ENCODE results near the gene EMP2.
"Not testable (repeated sequence)": the region's sequence is repeated elsewhere in the genome, so short reads cannot be mapped to it uniquely, and the experiment has no call there.

EMP2 gene

GRCh38 chr16:10552281-10552680 lies 28.1 kb downstream of the EMP2 start:
- DNase-seq (ENCODE audit: low spot score), result no peak

DNA sequence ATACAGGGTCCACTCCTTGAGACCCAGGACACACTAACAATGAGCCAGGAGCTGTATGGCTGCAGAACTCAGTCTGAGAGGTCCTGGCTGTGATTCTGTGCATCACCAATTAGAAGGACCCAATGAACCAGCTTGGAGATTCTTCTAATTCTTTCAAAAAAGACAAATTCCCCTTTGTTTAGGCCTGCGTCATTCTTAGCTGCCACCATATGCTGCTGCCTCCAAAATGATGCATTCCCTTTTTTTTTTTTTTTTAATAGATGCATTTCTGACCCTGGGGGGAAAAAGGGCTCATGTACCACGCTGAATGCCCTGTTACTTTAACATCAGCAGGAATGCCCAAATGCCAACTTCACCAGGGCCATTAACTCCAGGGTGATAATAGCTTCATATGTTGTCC lies 28.5 kb downstream of the EMP2 start:
- DNase-seq (ENCODE audit: low spot score), result no peak

GRCh38 chr16:10548404-10548803 lies 32.0 kb downstream of the EMP2 start:
- no peak for DNase-seq (ENCODE audit: low spot score)

GRCh38 chr16:10547708-10548107 lies 32.7 kb downstream of the EMP2 start:
- no peak for DNase-seq (ENCODE audit: low spot score)

DNA sequence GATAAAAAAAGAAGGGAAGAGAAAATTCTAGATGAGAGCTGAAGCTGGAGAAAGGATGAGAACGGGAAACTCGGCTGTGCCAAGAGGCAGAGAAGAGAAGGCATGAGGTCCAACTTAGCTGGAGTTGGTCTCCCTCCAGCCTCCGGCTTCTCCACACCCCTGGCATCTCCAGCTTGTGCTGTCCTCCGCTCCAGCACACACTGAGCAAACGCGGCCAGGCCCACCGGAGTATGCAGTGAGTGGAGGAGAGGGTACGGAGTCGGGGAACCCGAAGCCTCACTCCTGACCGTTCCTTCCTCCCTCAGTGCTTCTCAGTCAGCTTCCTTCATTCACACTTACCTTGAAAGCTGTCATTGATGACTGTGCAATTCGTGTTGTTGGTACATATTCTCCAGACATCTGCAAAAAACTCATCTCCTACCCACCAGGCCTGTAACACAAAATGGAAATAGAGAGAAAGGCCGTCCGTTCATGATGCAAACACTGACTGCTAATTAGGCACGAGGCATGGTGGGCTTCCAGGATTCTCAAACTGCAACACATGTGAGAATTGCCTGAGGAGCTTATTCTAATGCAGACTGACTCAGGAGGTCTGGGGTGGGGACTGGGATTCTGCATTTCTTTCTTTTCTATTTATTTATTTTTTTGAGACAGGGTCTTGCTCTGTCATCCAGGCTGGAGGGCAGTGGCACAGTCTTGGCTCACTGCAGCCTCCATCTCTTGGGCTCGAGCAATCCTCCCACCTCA lies 37.0 kb downstream of the EMP2 start:
- no peak for DNase-seq (ENCODE audit: low spot score)

DNA sequence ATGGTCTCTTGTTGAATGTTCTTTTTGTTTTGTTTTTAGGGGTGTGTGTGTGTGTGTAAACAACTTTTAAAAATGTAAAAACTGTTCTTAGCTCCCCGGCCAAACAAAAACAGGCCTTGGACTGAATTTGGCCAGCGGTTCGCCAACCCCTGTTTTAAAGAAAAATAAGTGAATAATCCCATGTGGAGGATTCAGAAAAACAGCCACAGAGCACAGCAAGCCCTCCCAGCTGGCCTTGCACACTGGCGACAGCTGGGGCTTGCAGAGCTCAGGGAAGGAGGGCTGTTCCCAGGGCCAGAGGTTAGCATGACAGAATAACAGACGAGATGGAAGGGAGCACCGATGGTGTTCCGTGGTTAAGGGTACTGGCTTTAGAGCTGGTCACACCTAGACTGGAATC lies 39.0 kb downstream of the EMP2 start:
- no peak for DNase-seq (ENCODE audit: low spot score)

DNA sequence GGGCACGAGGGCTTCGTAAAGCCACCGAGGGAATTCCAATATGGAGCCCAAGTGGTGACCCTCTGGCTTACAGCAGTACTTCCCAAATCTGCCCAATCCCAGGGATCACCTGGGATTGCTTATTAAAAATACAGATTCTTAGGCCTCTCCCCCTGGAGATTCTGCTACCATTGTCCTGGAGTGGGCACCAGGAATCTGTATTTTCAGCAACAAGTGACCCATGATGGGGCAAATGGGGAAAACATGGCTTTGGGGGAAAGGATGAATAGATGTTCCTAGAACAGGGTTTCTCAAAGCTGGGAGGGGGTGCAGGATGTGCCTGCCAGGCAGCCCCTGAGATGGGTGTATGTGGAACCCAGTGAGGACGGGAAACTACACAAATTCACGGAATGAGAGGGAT lies 40.6 kb downstream of the EMP2 start:
- no peak for DNase-seq (ENCODE audit: low spot score)

GRCh38 chr16:10539236-10539635 lies 41.2 kb downstream of the EMP2 start:
- no peak for DNase-seq (ENCODE audit: low spot score)

- DNase-seq (ENCODE audit: low spot score), result no peak
Measured at GRCh38 chr16:10538583-10538982, 41.8 kb downstream of the EMP2 start.

GRCh38 chr16:10537946-10538345 lies 42.5 kb downstream of the EMP2 start:
- no peak for DNase-seq (ENCODE audit: low spot score)

DNA sequence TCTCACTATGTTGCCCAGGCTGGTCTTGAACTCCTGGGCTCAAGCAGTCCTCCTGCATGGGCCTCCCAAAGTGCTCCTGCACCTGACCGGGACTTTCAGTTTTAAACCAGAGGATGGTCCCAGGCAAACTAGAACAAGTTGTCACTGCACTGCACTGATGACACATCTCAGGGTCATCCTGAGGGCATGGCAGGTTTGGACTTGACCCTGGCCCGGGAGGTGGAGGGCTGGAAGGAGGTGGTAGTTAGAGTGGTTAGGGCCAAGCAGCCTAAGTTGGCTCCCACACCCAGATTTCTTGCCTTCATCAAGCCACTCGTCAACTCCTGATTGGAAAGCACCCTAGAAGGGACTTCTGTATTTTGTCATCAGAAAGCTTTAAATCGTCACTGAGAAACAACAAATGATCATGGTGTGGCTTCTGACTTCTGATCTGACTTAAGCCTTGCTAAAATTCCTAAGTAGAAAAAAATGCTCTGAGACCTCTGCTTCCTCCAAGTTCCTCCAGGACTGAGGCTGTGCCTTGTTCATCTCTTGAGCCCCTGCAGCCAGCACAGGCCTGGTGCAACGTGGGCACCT lies 43.5 kb downstream of the EMP2 start:
- no peak for DNase-seq (ENCODE audit: low spot score)

DNA sequence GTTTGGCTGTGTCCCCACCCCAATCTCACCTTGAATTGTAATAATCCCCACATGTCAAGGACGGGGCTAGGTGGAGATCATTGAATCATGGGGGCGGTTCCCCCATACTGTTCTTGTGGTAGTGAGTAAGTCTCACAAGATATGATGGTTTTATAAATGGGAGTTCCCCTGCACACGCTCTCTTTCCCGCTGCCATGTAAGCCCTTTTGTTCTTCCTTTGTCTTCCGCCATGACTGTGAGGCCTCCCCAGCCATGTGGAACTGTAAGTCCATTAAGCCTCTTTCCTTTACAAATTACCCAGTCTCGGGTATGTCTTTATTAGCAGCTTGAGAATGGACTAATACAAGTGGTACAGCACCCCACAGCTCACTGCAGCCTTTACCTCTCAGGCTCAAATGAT lies 44.1 kb downstream of the EMP2 start:
- DNase-seq (ENCODE audit: low spot score), result not testable (repeated sequence)

DNA sequence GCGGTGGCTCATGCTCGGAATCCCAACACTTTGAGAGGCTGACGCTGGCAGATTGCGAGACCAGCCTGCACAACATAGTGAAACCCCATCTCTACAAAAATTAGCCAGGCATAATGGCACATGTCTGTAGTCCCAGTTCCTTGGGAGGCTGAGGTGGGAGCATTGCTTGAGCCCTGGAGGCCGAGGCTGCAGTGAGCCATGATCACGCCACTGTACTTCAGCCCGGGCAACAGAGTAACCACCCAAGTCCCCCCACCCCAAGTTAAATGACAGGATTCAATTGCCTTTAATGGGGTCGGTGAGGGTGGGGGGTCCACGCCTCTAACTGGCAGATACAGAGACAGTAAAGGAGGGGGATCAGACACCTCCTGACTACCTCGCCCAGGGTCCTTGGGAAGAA lies 44.9 kb downstream of the EMP2 start:
- no peak for DNase-seq (ENCODE audit: low spot score)

GRCh38 chr16:10534748-10535147 lies 45.6 kb downstream of the EMP2 start:
- no peak for DNase-seq (ENCODE audit: low spot score)

DNA sequence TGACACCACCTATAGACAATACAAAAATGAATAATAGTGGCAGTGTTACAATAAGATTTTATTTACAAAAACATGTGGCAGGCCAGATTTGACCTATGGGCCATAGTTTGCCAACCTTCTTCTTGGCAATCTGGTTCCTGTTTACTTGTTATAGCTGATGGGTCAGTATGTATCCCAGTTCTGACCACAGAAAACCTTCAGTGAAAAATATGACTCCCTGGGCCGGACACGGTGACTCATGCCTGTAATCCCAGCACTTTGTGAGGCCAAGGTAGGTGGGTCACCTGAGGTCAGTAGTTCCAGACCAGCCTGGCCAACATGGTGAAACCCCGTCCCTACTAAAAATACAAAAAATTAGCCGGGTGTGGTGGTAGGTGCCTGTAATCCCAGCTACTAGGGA lies 46.8 kb downstream of the EMP2 start:
- not testable (repeated sequence) for DNase-seq (ENCODE audit: low spot score)

- DNase-seq (ENCODE audit: low spot score), result no peak
Measured at GRCh38 chr16:10531582-10531981, 48.8 kb downstream of the EMP2 start.

- DNase-seq (ENCODE audit: low spot score), result no peak
Measured at GRCh38 chr16:10530685-10531084, 49.7 kb downstream of the EMP2 start.

- DNase-seq (ENCODE audit: low spot score), result no peak
Measured at GRCh38 chr16:10529895-10530669, 50.3 kb downstream of the EMP2 start.

- no peak for DNase-seq (ENCODE audit: low spot score)
Measured at GRCh38 chr16:10528635-10529034, 51.8 kb downstream of the EMP2 start.

DNA sequence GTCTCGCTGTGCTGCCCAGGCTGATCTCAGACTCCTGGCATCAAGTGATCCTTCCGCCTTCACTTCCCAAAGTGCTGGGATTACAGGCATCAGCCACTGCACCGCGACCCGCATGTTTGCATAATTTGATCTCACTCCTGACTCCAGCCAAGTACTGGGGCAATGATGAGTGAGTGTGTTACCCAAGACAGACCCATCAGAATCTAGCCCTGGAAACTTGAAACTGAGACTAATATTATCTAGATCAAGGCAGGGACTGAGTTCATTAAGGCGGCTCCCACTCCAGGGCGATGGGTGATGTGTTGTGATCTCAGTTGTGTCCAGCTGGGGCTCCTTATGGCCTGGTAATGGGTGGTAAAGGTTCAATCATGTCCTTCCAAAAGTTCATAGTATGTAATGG lies 53.4 kb downstream of the EMP2 start:
- no peak for DNase-seq (ENCODE audit: low spot score)

GRCh38 chr16:10525214-10525825 lies 55.1 kb downstream of the EMP2 start:
- DNase-seq (ENCODE audit: low spot score), result no peak

DNA sequence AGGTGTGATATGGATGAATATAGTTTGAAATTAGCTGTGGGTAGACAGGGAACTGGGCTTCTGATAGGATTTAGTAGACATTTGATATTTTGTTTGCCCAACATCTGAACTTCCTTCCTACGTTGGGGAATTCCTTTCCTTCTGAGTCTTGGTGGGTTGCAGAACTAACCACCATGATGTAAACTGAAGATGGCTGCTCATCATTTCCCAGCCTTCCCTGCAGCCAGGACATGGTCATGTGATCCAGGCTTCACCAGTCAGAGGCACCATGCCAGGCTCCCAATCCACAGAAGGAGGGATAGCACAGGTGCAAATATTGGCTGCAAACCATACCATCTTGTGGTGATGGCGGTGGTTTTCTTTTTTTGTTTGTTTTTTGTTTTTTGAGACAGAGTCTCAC lies 57.4 kb downstream of the EMP2 start:
- no peak for DNase-seq (ENCODE audit: low spot score)

Measured in hematopoietic multipotent progenitor cell treated with erythropoietin and hydrocortisone succinate and interleukin-3 and kit ligand, for 15 days (in vitro differentiated cells).